DOHH2 (cell line): ENCODE measurements around the gene WHRN.

ENCODE experiments used
- H3F3A ChIP-seq: fragments of 200-600 bp; sonication (generic), shearing (Covaris generic); 2 replicates; pipeline ENCODE4 v1.6.0; 2016; ENCODE audit warnings: antibody characterized with exemption, mild to moderate bottlenecking; ENCODE audit not compliant: control insufficient read depth, insufficient read depth
- H3K27ac ChIP-seq: fragments of 200-600 bp; sonication (generic); 2 replicates; pipeline ENCODE4 v1.5.1; 2014; ENCODE audit warnings: low read depth, mild to moderate bottlenecking, low read length, moderate library complexity
- H3K27me3 ChIP-seq: fragments of 200-600 bp; sonication (generic); 2 replicates; pipeline ENCODE4 v1.6.1; 2014; ENCODE audit warnings: mild to moderate bottlenecking, low read length, mixed read lengths; ENCODE audit not compliant: control insufficient read depth
- H3K36me3 ChIP-seq: fragments of 200-600 bp; sonication (generic); 2 replicates; pipeline ENCODE4 v1.6.1; 2014; ENCODE audit warnings: mild to moderate bottlenecking, low read length, moderate library complexity, mixed read lengths; ENCODE audit not compliant: control insufficient read depth
- H3K4me1 ChIP-seq: fragments of 200-600 bp; sonication (generic); 2 replicates; pipeline ENCODE4 v1.6.1; 2014; ENCODE audit warnings: mild to moderate bottlenecking, low read length, mixed read lengths; ENCODE audit not compliant: control insufficient read depth
- H3K4me2 ChIP-seq: fragments of 200-600 bp; sonication (generic); 2 replicates; pipeline ENCODE4 v1.6.0; 2014; ENCODE audit warnings: mild to moderate bottlenecking, low read length, moderate library complexity
- H3K4me3 ChIP-seq: fragments of 200-600 bp; sonication (generic); 2 replicates; pipeline ENCODE4 v1.5.1; 2014; ENCODE audit warnings: mild to moderate bottlenecking, low read length, mixed read lengths
- H3K79me2 ChIP-seq: fragments of 200-600 bp; sonication (generic); 2 replicates; pipeline ENCODE4 v1.6.1; 2014; ENCODE audit warnings: mild to moderate bottlenecking, low read length, mixed read lengths; ENCODE audit not compliant: control insufficient read depth
- H3K9me2 ChIP-seq: fragments of 200-600 bp; sonication (generic); replicated peaks from 2 replicates; pipeline ENCODE4 v1.6.1; 2014; ENCODE audit warnings: mild to moderate bottlenecking, low read length, mixed read lengths; ENCODE audit not compliant: control insufficient read depth
- H3K9me3 ChIP-seq: fragments of 200-600 bp; sonication (generic); 2 replicates; pipeline ENCODE4 v1.6.1; 2014; ENCODE audit warnings: antibody characterized with exemption, low read length, mixed read lengths; ENCODE audit not compliant: control insufficient read depth, insufficient read depth
- H4K20me1 ChIP-seq: fragments of 200-600 bp; sonication (generic); 2 replicates; pipeline ENCODE4 v1.6.0; 2014; ENCODE audit warnings: low read depth, mild to moderate bottlenecking, antibody characterized with exemption, low read length, moderate library complexity; ENCODE audit not compliant: control insufficient read depth, insufficient read depth
- EZH2phosphoT487 ChIP-seq: fragments of 200-600 bp; sonication (generic); IDR thresholded peaks from 2 replicates; pipeline ENCODE4 v1.6.1; 2017; ENCODE audit warnings: borderline replicate concordance, mild to moderate bottlenecking, antibody characterized with exemption, low read length, moderate library complexity, mixed read lengths
- TF ChIP-seq, protein P1 (sequence below): fragments of 200-600 bp; sonication (generic); IDR thresholded peaks from one replicate; pipeline ENCODE4 v1.5.1; 2014; ENCODE audit warnings: antibody characterized with exemption, mild to moderate bottlenecking, low read depth, low read length; ENCODE audit not compliant: poor library complexity, severe bottlenecking

Gene WHRN

DNA sequence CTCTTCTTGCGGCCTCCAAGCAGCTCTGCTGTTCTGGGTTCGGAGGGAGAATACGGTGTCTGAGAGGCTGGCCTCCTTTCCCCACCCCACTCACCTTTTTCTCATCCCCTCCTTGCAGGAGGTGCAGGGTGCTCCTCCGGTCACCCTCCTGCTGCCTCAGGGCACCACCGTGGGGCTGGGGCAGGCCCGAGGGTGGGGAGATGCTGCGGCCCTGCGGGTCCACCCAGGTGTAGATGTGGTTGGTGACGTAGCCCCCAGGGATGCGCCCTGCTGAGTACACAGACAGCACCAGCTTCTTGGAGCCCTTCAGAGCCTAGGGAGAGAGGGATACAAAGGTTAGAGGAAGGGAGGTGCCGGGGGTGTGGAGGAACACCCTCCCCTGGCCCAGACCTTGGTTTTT, 26.8 kb downstream of the WHRN start:
- Histone ChIP-seq H3K4me1 (no peaks in the 10 kb centered on the region), H3K9me2 (no peaks in the 10 kb centered on the region), H3K36me3 (no peaks in the 10 kb centered on the region), H3K4me2 (no peak overlapping the region), H4K20me1 (no peaks in the 10 kb centered on the region), H3K9me3 (no peaks in the 10 kb centered on the region), H3K27me3 (peaks cover 51% of the 10 kb centered on the region), H3K27ac (no peak overlapping the region), H3K4me3 (no peak overlapping the region), H3F3A (no peaks in the 10 kb centered on the region), H3K79me2 (no peaks in the 10 kb centered on the region)
- TF ChIP-seq EZH2phosphoT487: no peak
- TF ChIP-seq, protein P1, sequence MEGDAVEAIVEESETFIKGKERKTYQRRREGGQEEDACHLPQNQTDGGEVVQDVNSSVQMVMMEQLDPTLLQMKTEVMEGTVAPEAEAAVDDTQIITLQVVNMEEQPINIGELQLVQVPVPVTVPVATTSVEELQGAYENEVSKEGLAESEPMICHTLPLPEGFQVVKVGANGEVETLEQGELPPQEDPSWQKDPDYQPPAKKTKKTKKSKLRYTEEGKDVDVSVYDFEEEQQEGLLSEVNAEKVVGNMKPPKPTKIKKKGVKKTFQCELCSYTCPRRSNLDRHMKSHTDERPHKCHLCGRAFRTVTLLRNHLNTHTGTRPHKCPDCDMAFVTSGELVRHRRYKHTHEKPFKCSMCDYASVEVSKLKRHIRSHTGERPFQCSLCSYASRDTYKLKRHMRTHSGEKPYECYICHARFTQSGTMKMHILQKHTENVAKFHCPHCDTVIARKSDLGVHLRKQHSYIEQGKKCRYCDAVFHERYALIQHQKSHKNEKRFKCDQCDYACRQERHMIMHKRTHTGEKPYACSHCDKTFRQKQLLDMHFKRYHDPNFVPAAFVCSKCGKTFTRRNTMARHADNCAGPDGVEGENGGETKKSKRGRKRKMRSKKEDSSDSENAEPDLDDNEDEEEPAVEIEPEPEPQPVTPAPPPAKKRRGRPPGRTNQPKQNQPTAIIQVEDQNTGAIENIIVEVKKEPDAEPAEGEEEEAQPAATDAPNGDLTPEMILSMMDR: no peak

DNA sequence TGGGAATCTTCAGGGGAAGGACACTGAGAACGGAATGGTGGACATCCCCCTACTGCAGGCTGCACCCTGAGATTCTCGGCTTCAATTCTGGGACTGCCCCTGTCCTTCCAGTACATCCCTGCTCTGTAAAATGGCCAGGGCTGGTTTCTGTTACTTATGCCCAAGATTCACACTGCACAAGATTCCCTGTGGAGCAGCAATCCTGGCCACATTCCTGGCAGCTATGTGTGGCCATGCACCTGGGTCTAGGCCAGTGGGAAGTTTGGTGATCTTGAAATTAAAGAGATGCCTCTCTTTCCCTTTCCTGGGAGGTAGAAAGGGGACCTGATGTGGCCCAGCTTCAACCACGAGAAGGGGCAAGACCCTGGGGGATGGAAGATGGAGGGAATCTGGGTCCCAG, 27.6 kb downstream of the WHRN start:
- peaks cover 57% of the 10 kb centered on the region for H3K27me3 ChIP-seq
- TF ChIP-seq EZH2phosphoT487: no peak
- no peak overlapping the region for H3K4me2 ChIP-seq
- no peaks in the 10 kb centered on the region for H3K79me2 ChIP-seq
- H3K9me3 ChIP-seq: no peaks in the 10 kb centered on the region
- H3K4me3 ChIP-seq: no peak overlapping the region
- H3K27ac ChIP-seq: no peak overlapping the region
- H3K36me3 ChIP-seq: no peaks in the 10 kb centered on the region
- no peaks in the 10 kb centered on the region for H3K4me1 ChIP-seq
- no peaks in the 10 kb centered on the region for H3K9me2 ChIP-seq
- no peaks in the 10 kb centered on the region for H4K20me1 ChIP-seq
- H3F3A ChIP-seq: no peaks in the 10 kb centered on the region

DNA sequence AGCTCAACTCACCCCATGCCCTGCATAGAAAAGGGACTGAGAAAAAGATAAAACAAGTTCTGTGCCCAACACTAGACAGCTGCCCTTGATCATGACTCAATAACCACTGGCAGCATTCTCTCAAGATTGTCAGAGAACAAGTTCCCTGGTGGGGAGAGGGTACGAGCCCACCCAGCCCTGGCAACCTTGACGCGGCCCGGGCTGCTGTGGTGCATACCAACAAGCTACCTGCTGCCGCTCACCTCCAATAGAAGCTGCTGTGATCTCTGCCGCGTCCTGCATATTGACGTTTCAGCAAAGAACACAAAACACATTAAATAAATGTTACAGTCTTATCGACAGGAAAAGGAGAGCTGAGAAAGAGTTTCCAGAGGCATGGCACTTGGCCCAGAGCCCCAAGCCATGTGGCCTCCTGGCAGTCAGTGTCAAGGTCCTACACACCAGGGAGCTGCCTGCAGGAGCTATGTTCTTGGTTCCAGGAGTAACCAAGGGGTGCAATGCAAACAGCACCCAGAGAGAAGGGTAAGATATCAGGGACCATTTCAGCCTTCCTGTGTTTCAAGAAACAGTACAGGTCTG, 28.3 kb downstream of the WHRN start:
- no peaks in the 10 kb centered on the region for H3K79me2 ChIP-seq
- TF ChIP-seq EZH2phosphoT487: no peak
- TF ChIP-seq, protein P1: no peak
- no peaks in the 10 kb centered on the region for H3K9me3 ChIP-seq
- H3K4me2 ChIP-seq: no peak overlapping the region
- no peaks in the 10 kb centered on the region for H3K4me1 ChIP-seq
- H3K27me3 ChIP-seq: peaks cover 58% of the 10 kb centered on the region
- H4K20me1 ChIP-seq: no peaks in the 10 kb centered on the region
- H3K27ac ChIP-seq: no peak overlapping the region
- no peaks in the 10 kb centered on the region for H3K36me3 ChIP-seq
- no peak overlapping the region for H3K4me3 ChIP-seq
- H3K9me2 ChIP-seq: no peaks in the 10 kb centered on the region
- no peaks in the 10 kb centered on the region for H3F3A ChIP-seq

DNA sequence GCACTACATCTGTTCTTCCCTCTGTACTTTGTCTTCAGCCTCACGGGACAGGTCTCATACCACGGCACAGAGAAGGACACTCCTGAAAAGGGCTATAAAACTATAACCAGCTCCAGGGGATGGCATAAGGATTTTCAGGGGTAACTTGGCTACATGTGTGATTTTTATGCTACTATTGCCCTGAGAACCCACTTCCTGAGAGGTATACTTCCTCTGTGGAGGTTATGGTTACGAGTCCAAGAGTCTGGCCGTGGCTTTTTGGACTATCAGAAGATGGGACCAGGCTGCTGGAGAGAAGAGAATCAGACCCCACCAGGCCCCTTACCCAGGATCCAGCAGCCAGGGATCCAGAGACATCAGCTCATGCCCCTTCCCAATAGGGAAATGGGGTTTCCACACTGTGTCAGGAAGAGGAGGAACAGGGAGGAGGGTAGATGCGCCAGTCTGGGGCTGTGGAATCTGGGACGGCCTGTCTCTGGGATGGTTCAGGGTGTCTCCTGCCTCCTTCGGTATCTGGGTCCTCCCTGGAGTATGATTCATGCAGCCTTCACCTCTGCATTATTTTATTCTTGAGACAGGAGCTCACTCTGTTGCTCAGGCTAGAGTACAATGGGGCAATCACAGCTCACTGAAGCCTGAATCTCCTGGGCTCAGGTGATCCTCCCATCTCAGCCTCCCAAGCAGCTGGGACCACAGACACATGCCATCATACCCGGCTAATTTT, 29.7 kb downstream of the WHRN start:
- Histone ChIP-seq H3F3A (no peaks in the 10 kb centered on the region), H3K27me3 (peaks cover 59% of the 10 kb centered on the region), H3K4me1 (no peaks in the 10 kb centered on the region), H3K4me3 (no peak overlapping the region), H3K79me2 (no peaks in the 10 kb centered on the region), H4K20me1 (no peaks in the 10 kb centered on the region), H3K9me3 (no peaks in the 10 kb centered on the region), H3K27ac (no peak overlapping the region), H3K36me3 (no peaks in the 10 kb centered on the region), H3K4me2 (no peak overlapping the region), H3K9me2 (no peaks in the 10 kb centered on the region)
- TF ChIP-seq, protein P1: no peak
- no peak for TF ChIP-seq EZH2phosphoT487
